Fibroblast of lung (primary cell): ENCODE data around the gene WDR37. TPM values are rescaled to one million over a fixed set of nuclear protein-coding genes. Genes with fewer than 3 reads are reported as not detected.
A peak's percentile ranks its signal among the peaks of the same experiment; 100 is the strongest.

Experiments
- DNase-seq, 2 donors: peaks; one replicate each; pipeline versions ENCODE4 v3.0.0 to v3.0.0-alpha.2; 2010; ENCODE audit warnings: low read depth in 2 of 2
- H2AFZ ChIP-seq: 2 replicates; pipeline ENCODE4 v1.5.1; 2012; ENCODE audit warnings: low read length, control low read depth, inconsistent platforms
- H3K27ac ChIP-seq: 2 replicates; pipeline ENCODE4 v1.5.1; 2011; ENCODE audit warnings: low read length, control low read depth; ENCODE audit not compliant: insufficient read depth
- H3K27me3 ChIP-seq: 2 replicates; pipeline ENCODE4 v1.5.1; 2011; ENCODE audit warnings: mild to moderate bottlenecking, low read length; ENCODE audit not compliant: control insufficient read depth, insufficient read depth
- H3K36me3 ChIP-seq: 2 replicates; pipeline ENCODE4 v1.5.1; 2011; ENCODE audit warnings: low read length; ENCODE audit not compliant: control insufficient read depth, insufficient read depth
- H3K4me1 ChIP-seq: 2 replicates; pipeline ENCODE4 v1.5.1; 2011; ENCODE audit warnings: low read length; ENCODE audit not compliant: control insufficient read depth, insufficient read depth; ENCODE audit errors: extremely low read depth
- H3K4me2 ChIP-seq: 2 replicates; pipeline ENCODE4 v1.5.1; 2011; ENCODE audit warnings: low read length, control low read depth; ENCODE audit not compliant: insufficient read depth; ENCODE audit errors: extremely low read depth
- H3K4me3 ChIP-seq, 4 experiments: fragments of 200-600 bp in 1 of 4; sonication (generic) in 1 of 4; replicated peaks in 1 of 4; 2 replicates each; pipeline ENCODE4 v1.5.1; 2011 to 2016; ENCODE audit warnings: low read length in 4 of 4, low read depth in 3 of 4, mild to moderate bottlenecking in 3 of 4, control low read depth in 2 of 4, inconsistent platforms in 1 of 4, mixed read lengths in 1 of 4; ENCODE audit not compliant: insufficient read depth in 1 of 4; ENCODE audit errors: control extremely low read depth in 1 of 4
- H3K79me2 ChIP-seq: 2 replicates; pipeline ENCODE4 v1.5.1; 2012; ENCODE audit warnings: mild to moderate bottlenecking, low read length, inconsistent platforms; ENCODE audit not compliant: control insufficient read depth, insufficient read depth
- H3K9ac ChIP-seq: 2 replicates; pipeline ENCODE4 v1.5.1; 2011; ENCODE audit warnings: mild to moderate bottlenecking, low read length, control low read depth; ENCODE audit not compliant: insufficient read depth
- H3K9me3 ChIP-seq: 2 replicates; pipeline ENCODE4 v1.5.1; 2012; ENCODE audit warnings: low read depth, low read length; ENCODE audit not compliant: control insufficient read depth, insufficient read depth
- H4K20me1 ChIP-seq: 2 replicates; pipeline ENCODE4 v1.5.1; 2011; ENCODE audit warnings: low read length; ENCODE audit not compliant: control insufficient read depth, insufficient read depth; ENCODE audit errors: extremely low read depth
- CTCF ChIP-seq, 2 donors: IDR thresholded peaks in 1 of 2; conservative IDR thresholded peaks in 1 of 2; 1 replicate in 1 of 2; 2 replicates in 1 of 2; pipeline ENCODE4 v1.5.1; 2011 to 2012; ENCODE audit warnings: low read length in 2 of 2, control low read depth in 1 of 2, inconsistent platforms in 1 of 2, low read depth in 1 of 2, mild to moderate bottlenecking in 1 of 2
- EZH2 ChIP-seq: IDR thresholded peaks from 2 replicates; pipeline ENCODE4 v1.5.1; 2012; ENCODE audit warnings: low read length, control low read depth, mild to moderate bottlenecking; ENCODE audit errors: missing control alignments
- polyA plus RNA-seq, 2 donors: library from polyadenylated mRNA; depleted of rRNA in 1 of 2; stranded (reverse) in 1 of 2; unstranded in 1 of 2; fragments of >200 nt; gene quantifications; 2 replicates each; pipeline ENCODE4 v1.2.1, GENCODE V29; 2011 to 2012; ENCODE audit warnings: missing spikeins in 1 of 2
- total RNA-seq: library from RNA; depleted of rRNA; stranded (reverse); fragments of >200 nt; gene quantifications from 2 replicates; pipeline ENCODE4 v1.2.1, GENCODE V29; 2014

The WDR37 gene
- total and polyA plus RNA-seq, 2 donors (not counting 1 experiment from before 2014, with no cell fraction given): 13.0 to 15.8 TPM

- no peak overlapping the region for H3K9ac ChIP-seq
- no peak for TF ChIP-seq EZH2
- no peak for TF ChIP-seq CTCF (conservative IDR thresholded peaks at IDR 0.05 in 1 of 2, IDR thresholded peaks at IDR 0.05 in 1 of 2; ENCODE audit: low read depth in 1 of 2, low read length in 2 of 2)
- H3K79me2 ChIP-seq: peaks cover 3% of the 10 kb centered on the region
- peaks cover 19% of the 10 kb centered on the region for H3K36me3 ChIP-seq
- H3K4me2 ChIP-seq: no peak overlapping the region
- H3K9me3 ChIP-seq: no peaks in the 10 kb centered on the region
- no peak overlapping the region for H3K27ac ChIP-seq
- DNase-seq: peak in 1 of 2 donors; percentile 17
- no peaks in the 10 kb centered on the region for H4K20me1 ChIP-seq
- H2AFZ ChIP-seq: no peak overlapping the region
- H3K27me3 ChIP-seq: no peaks in the 10 kb centered on the region
- H3K4me3 ChIP-seq: no peak overlapping the region
- H3K4me1 ChIP-seq: no peaks in the 10 kb centered on the region
Measured at GRCh38 chr10:1102416-1102815, 46.2 kb downstream of the WDR37 start.

- no peak overlapping the region for H3K4me2 ChIP-seq
- H3K9me3 ChIP-seq: no peaks in the 10 kb centered on the region
Measured at GRCh38 chr10:1102831-1103230, 46.6 kb downstream of the WDR37 start.

GRCh38 chr10:1103551-1103950, 47.4 kb downstream of the WDR37 start:
- H2AFZ ChIP-seq: no peak overlapping the region
- peaks cover 3% of the 10 kb centered on the region for H3K79me2 ChIP-seq
- TF ChIP-seq EZH2: no peak
- no peak for TF ChIP-seq CTCF (conservative IDR thresholded peaks at IDR 0.05 in 1 of 2, IDR thresholded peaks at IDR 0.05 in 1 of 2; ENCODE audit: low read depth in 1 of 2, low read length in 2 of 2)
- no peaks in the 10 kb centered on the region for H4K20me1 ChIP-seq
- no peaks in the 10 kb centered on the region for H3K27me3 ChIP-seq
- no peaks in the 10 kb centered on the region for H3K4me1 ChIP-seq
- DNase-seq: no peak
- H3K9me3 ChIP-seq: no peaks in the 10 kb centered on the region
- H3K9ac ChIP-seq: no peak overlapping the region
- H3K4me3 ChIP-seq: no peak overlapping the region
- H3K27ac ChIP-seq: no peak overlapping the region
- H3K36me3 ChIP-seq: peaks cover 21% of the 10 kb centered on the region
- no peak overlapping the region for H3K4me2 ChIP-seq

More at GRCh38 chr10:1102831-1103230, 46.6 kb downstream of the WDR37 start:
- no peaks in the 10 kb centered on the region for H4K20me1 ChIP-seq
- no peak for TF ChIP-seq EZH2
- TF ChIP-seq CTCF (conservative IDR thresholded peaks at IDR 0.05 in 1 of 2, IDR thresholded peaks at IDR 0.05 in 1 of 2; ENCODE audit: low read depth in 1 of 2, low read length in 2 of 2): no peak
- no peaks in the 10 kb centered on the region for H3K4me1 ChIP-seq
- DNase-seq: peak; percentile 9 to 60
- H2AFZ ChIP-seq: no peak overlapping the region
- H3K27me3 ChIP-seq: no peaks in the 10 kb centered on the region
- H3K4me3 ChIP-seq: no peak overlapping the region
- H3K79me2 ChIP-seq: peaks cover 3% of the 10 kb centered on the region
- peaks cover 17% of the 10 kb centered on the region for H3K36me3 ChIP-seq
- no peak overlapping the region for H3K27ac ChIP-seq
- H3K9ac ChIP-seq: no peak overlapping the region
